ENCODE measurements around the gene FNBP1.

GRCh38 chr9:129987941-129988340, 55.0 kb downstream of the FNBP1 start:
- TF ChIP-seq, protein P1, sequence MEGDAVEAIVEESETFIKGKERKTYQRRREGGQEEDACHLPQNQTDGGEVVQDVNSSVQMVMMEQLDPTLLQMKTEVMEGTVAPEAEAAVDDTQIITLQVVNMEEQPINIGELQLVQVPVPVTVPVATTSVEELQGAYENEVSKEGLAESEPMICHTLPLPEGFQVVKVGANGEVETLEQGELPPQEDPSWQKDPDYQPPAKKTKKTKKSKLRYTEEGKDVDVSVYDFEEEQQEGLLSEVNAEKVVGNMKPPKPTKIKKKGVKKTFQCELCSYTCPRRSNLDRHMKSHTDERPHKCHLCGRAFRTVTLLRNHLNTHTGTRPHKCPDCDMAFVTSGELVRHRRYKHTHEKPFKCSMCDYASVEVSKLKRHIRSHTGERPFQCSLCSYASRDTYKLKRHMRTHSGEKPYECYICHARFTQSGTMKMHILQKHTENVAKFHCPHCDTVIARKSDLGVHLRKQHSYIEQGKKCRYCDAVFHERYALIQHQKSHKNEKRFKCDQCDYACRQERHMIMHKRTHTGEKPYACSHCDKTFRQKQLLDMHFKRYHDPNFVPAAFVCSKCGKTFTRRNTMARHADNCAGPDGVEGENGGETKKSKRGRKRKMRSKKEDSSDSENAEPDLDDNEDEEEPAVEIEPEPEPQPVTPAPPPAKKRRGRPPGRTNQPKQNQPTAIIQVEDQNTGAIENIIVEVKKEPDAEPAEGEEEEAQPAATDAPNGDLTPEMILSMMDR (IDR thresholded peaks at IDR 0.05), result no peak
- no peak for TF ChIP-seq POLR2A (IDR thresholded peaks at IDR 0.05)

Data from body of pancreas (tissue), 4 donors.